ENCODE data around the gene HMOX2. TPM values are rescaled to one million over a fixed set of nuclear protein-coding genes. Genes with fewer than 3 reads are reported as not detected.
A peak's percentile ranks its signal among the peaks of the same experiment; 100 is the strongest.

Gene HMOX2
- total and polyA plus RNA-seq, 2 experiments from 2014 or later, result 36.0 to 61.5 TPM

DNA sequence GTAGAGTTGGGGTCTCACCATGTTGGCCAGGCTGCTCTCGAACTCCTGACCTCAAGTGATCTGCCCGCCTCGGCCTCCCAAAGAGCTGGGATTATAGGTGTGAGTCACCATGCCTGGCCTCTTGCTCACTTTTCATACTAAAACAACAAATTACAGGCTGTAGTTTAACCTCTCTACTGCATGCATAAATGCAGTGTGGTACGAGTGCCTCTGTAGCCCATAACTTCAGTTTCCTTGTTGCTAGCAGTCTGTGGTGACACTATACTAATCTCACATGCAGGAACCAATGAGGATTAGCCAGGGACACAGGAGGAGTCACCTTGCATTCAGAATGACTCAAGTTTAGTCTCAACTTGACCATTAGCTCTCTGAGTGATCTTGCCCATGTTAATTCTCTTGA, 20.1 kb downstream of the HMOX2 start:
- Histone ChIP-seq H4K20me1 (ENCODE audit: insufficient read depth) (no peaks in the 10 kb centered on the region), H3K4me1 (ENCODE audit: insufficient read depth) (peaks cover 47% of the 10 kb centered on the region)

DNA sequence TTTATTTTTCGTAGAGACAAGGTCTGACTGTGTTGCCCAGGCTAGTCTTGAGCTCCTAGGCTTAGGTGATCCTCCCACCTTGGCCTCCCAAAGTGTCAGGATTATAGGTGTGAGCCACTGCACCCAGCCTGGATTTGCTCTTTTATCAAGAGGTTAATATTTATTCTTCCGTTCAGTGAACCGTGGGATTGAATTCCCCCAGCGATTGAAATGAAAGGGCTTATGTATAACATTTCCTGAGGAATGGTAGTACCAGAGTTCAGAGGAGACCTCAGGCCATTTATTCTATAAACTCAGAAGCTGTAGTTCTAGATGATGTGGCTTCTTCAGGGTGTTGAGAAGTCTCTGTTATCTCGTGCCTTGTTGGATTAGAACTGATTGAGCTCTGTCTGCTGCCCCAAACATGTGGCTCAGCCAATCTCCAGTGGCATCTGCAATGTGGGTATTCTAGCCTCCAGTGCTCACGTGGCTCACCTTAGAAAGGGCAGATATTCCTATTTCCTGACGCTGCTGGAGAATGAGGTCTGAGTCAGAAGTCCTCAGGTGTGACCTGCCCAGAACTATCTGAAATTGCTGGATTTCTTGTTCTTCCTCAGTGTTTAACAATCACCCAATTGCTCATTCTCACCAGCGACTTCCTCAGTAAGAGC, 22.5 kb downstream of the HMOX2 start:
- Histone ChIP-seq H3K4me3 (no peak overlapping the region), H3K9ac (no peak overlapping the region), H2AFZ (no peak overlapping the region), H3K36me3 (ENCODE audit: low read depth) (no peaks in the 10 kb centered on the region), H3K9me2 (ENCODE audit: insufficient read depth) (no peaks in the 10 kb centered on the region), H3K27me3 (replicated peaks; ENCODE audit: insufficient read depth) (no peaks in the 10 kb centered on the region), H3K27ac (no peak overlapping the region), H3F3A (ENCODE audit: insufficient read depth) (peaks cover 57% of the 10 kb centered on the region), H3K4me1 (ENCODE audit: insufficient read depth) (peaks cover 53% of the 10 kb centered on the region), H4K20me1 (ENCODE audit: insufficient read depth) (no peaks in the 10 kb centered on the region), H3K4me2 (ENCODE audit: unreplicated experiment) (no peak overlapping the region), H3K79me2 (ENCODE audit: insufficient read depth) (peaks cover 71% of the 10 kb centered on the region), H3K9me3 (ENCODE audit: low read depth) (no peaks in the 10 kb centered on the region)
- 94 to 98% methylated on average over 8 of the region's 8 CpGs for WGBS, 2 experiments (ENCODE audit: low coverage in 1 of 2, low lambda C conversion rate in 2 of 2, missing lambda C conversion rate in 2 of 2)
- no peak for DNase-seq
- in situ Hi-C loops (cut with MboI), result no loop called here
- no peak for TF ChIP-seq EZH2phosphoT487 (IDR thresholded peaks at IDR 0.05; ENCODE audit: insufficient read depth, low read depth)
- TF ChIP-seq EZH2 (IDR thresholded peaks at IDR 0.05; ENCODE audit: insufficient read depth, poor library complexity, severe bottlenecking), result no peak

More for the DNA sequence above, 20.1 kb downstream of the HMOX2 start:
- Histone ChIP-seq H2AFZ (no peak overlapping the region), H3K4me2 (ENCODE audit: unreplicated experiment) (peak overlapping the region; percentile 54), H3K36me3 (ENCODE audit: low read depth) (no peaks in the 10 kb centered on the region), H3K9me3 (ENCODE audit: low read depth) (no peaks in the 10 kb centered on the region), H3K27ac (peak overlapping the region; percentile 63), H3K27me3 (replicated peaks; ENCODE audit: insufficient read depth) (no peaks in the 10 kb centered on the region), H3K9ac (no peak overlapping the region), H3K9me2 (ENCODE audit: insufficient read depth) (no peaks in the 10 kb centered on the region), H3F3A (ENCODE audit: insufficient read depth) (peaks cover 50% of the 10 kb centered on the region), H3K4me3 (no peak overlapping the region), H3K79me2 (ENCODE audit: insufficient read depth) (peaks cover 72% of the 10 kb centered on the region)
- in situ Hi-C loops (cut with MboI), result no loop called here
- TF ChIP-seq EZH2phosphoT487 (IDR thresholded peaks at IDR 0.05; ENCODE audit: insufficient read depth, low read depth) (no peak), EZH2 (IDR thresholded peaks at IDR 0.05; ENCODE audit: insufficient read depth, poor library complexity, severe bottlenecking) (no peak)
- 29 to 41% methylated on average over 4 of the region's 4 CpGs for WGBS, 2 experiments (ENCODE audit: low coverage in 1 of 2, low lambda C conversion rate in 2 of 2, missing lambda C conversion rate in 2 of 2)
- peak; percentile 79 for DNase-seq

DNA sequence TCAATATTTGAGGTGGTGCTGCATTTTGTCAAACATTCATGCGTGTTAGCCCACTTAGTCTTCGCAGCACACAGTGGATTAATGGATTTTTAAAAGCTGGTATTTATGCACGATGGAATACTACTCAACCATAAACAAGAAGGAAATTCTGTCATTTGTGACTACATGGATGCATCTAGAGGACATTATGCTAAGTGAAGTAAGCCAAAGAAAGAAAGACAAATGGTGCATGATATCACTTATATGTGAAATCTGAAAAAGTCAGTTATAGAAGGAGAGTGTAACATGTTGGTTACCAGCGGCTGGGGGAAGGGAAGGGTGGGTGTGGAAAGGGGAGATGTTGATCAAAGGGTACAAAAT, 23.0 kb downstream of the HMOX2 start:
- Histone ChIP-seq H3K4me2 (ENCODE audit: unreplicated experiment) (no peak overlapping the region), H3K4me3 (no peak overlapping the region), H4K20me1 (ENCODE audit: insufficient read depth) (no peaks in the 10 kb centered on the region), H3K9me3 (ENCODE audit: low read depth) (no peaks in the 10 kb centered on the region), H3K79me2 (ENCODE audit: insufficient read depth) (peaks cover 66% of the 10 kb centered on the region), H3K4me1 (ENCODE audit: insufficient read depth) (peaks cover 52% of the 10 kb centered on the region), H3K9ac (no peak overlapping the region), H3K9me2 (ENCODE audit: insufficient read depth) (no peaks in the 10 kb centered on the region), H3K27me3 (replicated peaks; ENCODE audit: insufficient read depth) (no peaks in the 10 kb centered on the region), H3F3A (ENCODE audit: insufficient read depth) (peaks cover 56% of the 10 kb centered on the region), H2AFZ (no peak overlapping the region), H3K27ac (no peak overlapping the region), H3K36me3 (ENCODE audit: low read depth) (no peaks in the 10 kb centered on the region)
- in situ Hi-C loops (cut with MboI), result no loop called here
- TF ChIP-seq EZH2phosphoT487 (IDR thresholded peaks at IDR 0.05; ENCODE audit: insufficient read depth, low read depth) (no peak), EZH2 (IDR thresholded peaks at IDR 0.05; ENCODE audit: insufficient read depth, poor library complexity, severe bottlenecking) (no peak)
- DNase-seq, result no peak
- 97% methylated on average over 4 of the region's 4 CpGs for WGBS, 2 experiments (ENCODE audit: low coverage in 1 of 2, low lambda C conversion rate in 2 of 2, missing lambda C conversion rate in 2 of 2)

DNA sequence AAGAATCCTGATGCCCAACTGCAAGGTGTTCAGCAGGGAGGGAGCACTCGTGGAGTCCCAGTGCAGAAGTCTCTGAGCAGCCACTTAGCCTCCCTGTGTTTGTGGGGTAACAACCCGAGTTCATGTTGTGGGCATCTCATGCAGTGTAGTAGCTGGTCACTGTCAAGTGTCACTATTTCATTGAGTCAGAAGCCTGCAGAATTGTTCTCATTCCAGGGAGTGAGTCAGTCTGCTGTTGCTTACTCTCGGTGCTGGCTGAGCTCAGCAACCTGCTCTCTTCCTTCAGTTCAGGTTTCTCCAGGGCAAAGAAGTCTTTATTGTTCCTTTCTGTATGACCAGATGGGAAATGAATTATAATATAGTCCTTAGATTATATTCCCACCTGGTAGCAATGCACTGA, 24.1 kb downstream of the HMOX2 start:
- 8 to 15% methylated on average over 3 of the region's 3 CpGs for WGBS, 2 experiments (ENCODE audit: low coverage in 1 of 2, low lambda C conversion rate in 2 of 2, missing lambda C conversion rate in 2 of 2)
- peak; percentile 92 for DNase-seq
- TF ChIP-seq EZH2phosphoT487 (IDR thresholded peaks at IDR 0.05; ENCODE audit: insufficient read depth, low read depth) (no peak), EZH2 (IDR thresholded peaks at IDR 0.05; ENCODE audit: insufficient read depth, poor library complexity, severe bottlenecking) (no peak)

More for the DNA sequence above, 24.1 kb downstream of the HMOX2 start:
- peak overlapping the region; percentile 52 for H3K27ac ChIP-seq
- no peak overlapping the region for H2AFZ ChIP-seq
- in situ Hi-C loops (cut with MboI), result no loop called here
- no peaks in the 10 kb centered on the region for H3K36me3 ChIP-seq (ENCODE audit: low read depth)
- H3K4me1 ChIP-seq (ENCODE audit: insufficient read depth), result peaks cover 41% of the 10 kb centered on the region
- H3K79me2 ChIP-seq (ENCODE audit: insufficient read depth), result peaks cover 66% of the 10 kb centered on the region
- no peaks in the 10 kb centered on the region for H3K9me3 ChIP-seq (ENCODE audit: low read depth)
- no peaks in the 10 kb centered on the region for H4K20me1 ChIP-seq (ENCODE audit: insufficient read depth)
- H3K4me3 ChIP-seq, result peak overlapping the region; percentile 40
- H3K27me3 ChIP-seq (replicated peaks; ENCODE audit: insufficient read depth), result no peaks in the 10 kb centered on the region
- H3K9ac ChIP-seq, result peak overlapping the region; percentile 17; the same call in 1 of the 2 replicates
- no peaks in the 10 kb centered on the region for H3K9me2 ChIP-seq (ENCODE audit: insufficient read depth)
- peak overlapping the region; percentile 74 for H3K4me2 ChIP-seq (ENCODE audit: unreplicated experiment)
- H3F3A ChIP-seq (ENCODE audit: insufficient read depth), result peaks cover 45% of the 10 kb centered on the region
